GM18951 (cell line): Measurements from ENCODE around the gene RIPOR2.

Experiments
- POLR2A ChIP-seq: IDR thresholded peaks from 4 replicates; pipeline ENCODE4 v1.6.1; 2011; ENCODE audit warnings: mild to moderate bottlenecking; ENCODE audit not compliant: insufficient read length, insufficient read depth; ENCODE audit errors: extremely low read depth
- in situ Hi-C: fragments of 300-500 bp; cut with MboI; formaldehyde crosslinking; loops from one replicate; pipeline ENCODE4 v1.12.0; 2022; ENCODE audit warnings: low sequenced_read_pairs, mixed read lengths, inconsistent platforms; ENCODE audit not compliant: unreplicated experiment

RIPOR2 gene

DNA sequence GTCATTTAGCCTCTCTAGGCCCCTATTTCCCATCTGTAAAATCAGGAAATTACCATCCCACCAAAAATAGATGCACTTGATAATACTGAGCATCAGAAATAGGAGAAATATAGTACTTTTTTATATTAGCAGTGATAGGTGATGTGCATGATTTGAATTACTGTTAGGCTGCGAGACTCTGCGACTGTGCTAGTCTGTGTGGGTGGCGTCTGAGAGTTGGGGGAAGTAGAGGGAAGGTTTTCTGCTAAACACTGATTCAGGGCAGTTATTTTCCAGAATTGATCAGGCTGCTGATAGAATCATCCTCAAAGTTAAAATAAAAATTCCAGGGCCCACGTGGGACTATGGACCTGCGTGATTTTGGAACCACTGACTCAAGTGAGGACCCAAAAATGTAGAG is 76.6 kb downstream of the RIPOR2 start:
- TF ChIP-seq POLR2A = no peak
- in situ Hi-C loops = loop anchor here (10.0 kb wide), 2 partner anchors 156 to 216 kb away; no protein-coding TSS in a partner anchor

DNA sequence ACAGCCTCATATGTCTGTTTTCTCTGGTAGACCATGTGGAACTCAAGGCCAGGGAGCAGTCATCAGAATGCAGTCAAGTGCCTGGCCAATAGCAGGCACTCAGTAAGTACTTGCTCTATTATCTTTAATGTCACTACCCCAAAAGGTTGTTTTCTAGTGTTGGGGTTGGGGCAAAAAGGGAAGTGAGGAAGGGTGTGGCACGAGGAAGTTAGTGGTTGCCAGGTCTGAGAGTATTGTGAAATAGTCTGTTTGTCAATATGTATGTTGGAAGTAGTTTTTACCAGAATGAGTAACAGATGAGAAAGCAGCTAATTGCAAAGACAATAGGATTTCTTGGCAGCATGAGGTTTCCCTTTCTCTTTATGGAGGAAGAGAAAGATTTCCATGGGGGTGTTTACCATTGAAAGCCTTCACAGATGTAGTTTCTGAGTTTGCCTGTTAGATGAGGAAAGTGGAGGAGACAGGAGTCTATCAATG is 77.5 kb downstream of the RIPOR2 start:
- in situ Hi-C loops = loop anchor here (10.0 kb wide), 2 partner anchors 157 to 217 kb away; no protein-coding TSS in a partner anchor
- no peak for TF ChIP-seq POLR2A

GRCh38 chr6:24856901-24857670 is 78.7 kb downstream of the RIPOR2 start:
- in situ Hi-C loops = loop anchor here (10.0 kb wide), 2 partner anchors 158 to 218 kb away; no protein-coding TSS in a partner anchor
- no peak for TF ChIP-seq POLR2A

GRCh38 chr6:24856246-24856599 is 79.5 kb downstream of the RIPOR2 start:
- in situ Hi-C loops = loop anchor here (10.0 kb wide), 2 partner anchors 159 to 219 kb away; no protein-coding TSS in a partner anchor
- no peak for TF ChIP-seq POLR2A

DNA sequence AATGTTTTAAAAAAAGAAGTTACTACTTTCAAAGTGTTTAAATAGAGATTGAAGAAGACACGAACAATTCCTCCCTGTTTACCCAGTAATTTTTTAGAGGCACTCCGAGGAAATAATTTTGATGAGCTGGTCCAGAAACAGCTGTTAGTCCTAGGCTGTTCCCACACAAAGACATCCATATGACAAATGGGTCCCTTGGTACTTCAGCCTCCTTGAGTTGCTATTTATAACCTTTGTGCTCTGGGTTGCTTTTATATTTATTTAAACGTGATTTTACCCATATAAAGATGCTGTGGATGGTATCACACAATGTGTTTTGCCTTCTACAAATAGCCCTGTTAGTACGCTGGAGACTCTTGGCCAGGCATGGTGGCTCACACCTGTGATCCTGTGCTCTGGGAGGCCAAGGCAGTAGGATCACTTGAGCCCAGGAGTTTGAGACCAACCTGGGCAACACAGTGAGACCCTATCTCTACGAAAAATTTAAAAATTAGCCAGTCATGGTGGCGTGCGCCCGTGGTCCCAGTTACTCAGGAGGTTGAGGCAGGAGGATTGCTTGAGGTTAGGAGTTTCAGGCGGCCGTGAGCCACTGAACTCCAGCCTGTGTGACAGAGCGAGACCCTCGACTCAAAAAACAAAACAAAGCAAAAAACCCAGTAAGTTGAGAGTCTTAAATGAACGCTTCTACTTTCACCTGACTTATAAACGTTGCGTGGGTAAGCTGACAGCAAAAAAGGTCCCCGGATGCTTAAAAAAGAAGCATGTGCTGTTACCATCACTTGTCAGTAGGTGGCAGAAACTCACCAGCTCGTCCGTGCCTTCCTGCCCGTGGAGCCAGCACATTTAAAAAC is 80.1 kb downstream of the RIPOR2 start:
- no peak for TF ChIP-seq POLR2A
- in situ Hi-C loops = loop anchor here (10.0 kb wide), 2 partner anchors 159 to 219 kb away; no protein-coding TSS in a partner anchor

- no peak for TF ChIP-seq POLR2A
- in situ Hi-C loops = loop anchor here (10.0 kb wide), 2 partner anchors 161 to 221 kb away; no protein-coding TSS in a partner anchor
Observed at GRCh38 chr6:24854077-24854666, 81.6 kb downstream of the RIPOR2 start.

DNA sequence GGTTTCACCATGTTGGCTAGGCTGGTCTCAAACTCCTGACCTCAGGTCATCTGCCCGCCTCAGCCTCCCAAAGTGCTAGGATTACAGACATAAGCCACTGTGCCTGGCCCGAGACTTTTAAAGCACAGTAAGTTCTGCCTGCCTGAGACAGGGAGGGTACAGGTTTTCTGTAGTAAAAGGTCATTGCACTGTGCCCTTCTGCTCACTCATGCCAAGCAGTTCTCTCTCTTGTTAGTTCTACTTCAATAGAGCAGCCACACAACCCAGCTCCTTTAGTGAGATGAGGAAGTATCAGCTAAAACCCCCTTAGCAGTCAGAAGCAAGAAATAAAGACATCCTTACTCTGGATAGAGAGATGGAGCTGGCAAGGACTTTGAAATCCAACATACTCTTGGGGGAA is 84.7 kb downstream of the RIPOR2 start:
- in situ Hi-C loops = loop anchor here (10.0 kb wide), 2 partner anchors 164 to 224 kb away; no protein-coding TSS in a partner anchor
- TF ChIP-seq POLR2A = no peak

DNA sequence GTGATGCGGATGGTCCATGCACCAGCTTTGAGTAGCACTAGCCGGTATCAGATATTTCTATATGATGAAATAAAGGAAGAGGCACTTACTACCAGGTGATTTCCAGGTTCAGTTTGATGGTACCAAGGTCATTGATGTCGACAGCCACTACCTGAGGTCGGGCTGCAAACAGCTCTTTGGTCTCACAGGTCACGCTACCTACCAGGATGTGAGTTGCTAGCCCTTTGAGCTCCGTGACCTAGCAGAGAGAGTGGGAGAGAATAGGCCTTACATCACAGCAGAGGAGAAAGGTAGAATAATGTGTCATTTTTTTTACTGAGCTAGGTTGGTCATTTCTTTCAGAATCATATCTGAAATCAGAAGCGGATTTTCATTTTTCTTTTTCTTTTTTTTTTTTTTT is 86.0 kb downstream of the RIPOR2 start:
- in situ Hi-C loops = loop anchor here (10.0 kb wide), 2 partner anchors 165 to 225 kb away; no protein-coding TSS in a partner anchor
- no peak for TF ChIP-seq POLR2A

GRCh38 chr6:24848461-24848860 is 87.3 kb downstream of the RIPOR2 start:
- in situ Hi-C loops = no loop called here

GRCh38 chr6:24847402-24847801 is 88.4 kb downstream of the RIPOR2 start:
- TF ChIP-seq POLR2A = no peak
- in situ Hi-C loops = no loop called here

More at GRCh38 chr6:24848461-24848860, 87.3 kb downstream of the RIPOR2 start:
- no peak for TF ChIP-seq POLR2A

DNA sequence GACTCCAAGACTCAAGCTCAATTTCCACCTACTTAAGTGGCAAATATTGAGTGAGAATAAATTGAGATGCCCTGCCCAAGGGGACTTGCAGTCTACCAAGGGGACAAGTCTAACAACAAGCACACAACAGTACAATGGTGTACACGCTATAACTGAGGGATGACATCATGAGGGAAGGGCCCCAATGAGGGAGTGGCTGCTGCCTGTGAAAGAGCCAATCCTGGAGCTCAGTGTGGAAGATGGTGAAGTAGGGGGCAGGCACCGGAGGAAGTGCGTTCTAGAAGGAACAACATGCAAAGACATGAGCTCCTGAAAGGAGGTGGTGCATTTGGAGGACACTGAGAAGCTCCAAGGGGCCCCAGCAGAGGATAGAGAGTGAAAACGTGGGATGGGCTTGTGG is 90.2 kb downstream of the RIPOR2 start:
- TF ChIP-seq POLR2A = no peak
- in situ Hi-C loops = no loop called here

- in situ Hi-C loops = no loop called here
- no peak for TF ChIP-seq POLR2A
Observed at GRCh38 chr6:24844903-24845302, 90.9 kb downstream of the RIPOR2 start.

- in situ Hi-C loops = no loop called here
- TF ChIP-seq POLR2A = no peak
Observed at GRCh38 chr6:24844061-24844460, 91.7 kb downstream of the RIPOR2 start.
